ENCODE data around the gene YBEY. TPM values are rescaled to one million over a fixed set of nuclear protein-coding genes. Genes with fewer than 3 reads are reported as not detected.

Gene YBEY
- total and polyA plus RNA-seq, 2 donors (not counting 1 experiment from before 2014, with no cell fraction given) = 15.9 to 18.6 TPM

GRCh38 chr21:46323710-46324389 lies 37.7 kb downstream of the YBEY start, which contains the start of the genes C21orf58 and PCNT:
Gene C21orf58 (minus strand): TSS chr21:46323870. CDS start chr21:46322738, 1,132 bp downstream.
Gene PCNT (plus strand): TSS chr21:46324156. CDS start chr21:46324229, 73 bp downstream.
- Histone ChIP-seq H2AFZ (ENCODE audit: low read length) (peak within 1 kb of the TSS; percentile 81), H3K36me3 (ENCODE audit: control insufficient read depth, insufficient read depth, low read length) (peaks cover 4% of the 10 kb centered on the region), H3K27ac (ENCODE audit: insufficient read depth, low read length) (peak within 1 kb of the TSS; percentile 95), H3K4me1 (ENCODE audit: control insufficient read depth, extremely low read depth, insufficient read depth, low read length) (peaks cover 17% of the 10 kb centered on the region), H3K4me3 (replicated peaks in 1 of 4; ENCODE audit: control extremely low read depth in 1 of 4, insufficient read depth in 1 of 4, low read depth in 3 of 4, low read length in 4 of 4) (peak within 1 kb of the TSS; percentile 86 to 97 (median 94)), H3K4me2 (ENCODE audit: extremely low read depth, insufficient read depth, low read length) (peak within 1 kb of the TSS; percentile 96), H4K20me1 (ENCODE audit: control insufficient read depth, extremely low read depth, insufficient read depth, low read length) (no peaks in the 10 kb centered on the region), H3K79me2 (ENCODE audit: control insufficient read depth, insufficient read depth, low read length) (peaks cover 66% of the 10 kb centered on the region), H3K9me3 (ENCODE audit: control insufficient read depth, insufficient read depth, low read depth, low read length) (no peaks in the 10 kb centered on the region), H3K27me3 (ENCODE audit: control insufficient read depth, insufficient read depth, low read length) (no peaks in the 10 kb centered on the region), H3K9ac (ENCODE audit: insufficient read depth, low read length) (peak within 1 kb of the TSS; percentile 93)
- DNase-seq (ENCODE audit: low read depth in 2 of 2) = peak; percentile 97
- no peak for TF ChIP-seq EZH2 (IDR thresholded peaks at IDR 0.05; ENCODE audit: low read length, missing control alignments)
- TF ChIP-seq, protein P1, sequence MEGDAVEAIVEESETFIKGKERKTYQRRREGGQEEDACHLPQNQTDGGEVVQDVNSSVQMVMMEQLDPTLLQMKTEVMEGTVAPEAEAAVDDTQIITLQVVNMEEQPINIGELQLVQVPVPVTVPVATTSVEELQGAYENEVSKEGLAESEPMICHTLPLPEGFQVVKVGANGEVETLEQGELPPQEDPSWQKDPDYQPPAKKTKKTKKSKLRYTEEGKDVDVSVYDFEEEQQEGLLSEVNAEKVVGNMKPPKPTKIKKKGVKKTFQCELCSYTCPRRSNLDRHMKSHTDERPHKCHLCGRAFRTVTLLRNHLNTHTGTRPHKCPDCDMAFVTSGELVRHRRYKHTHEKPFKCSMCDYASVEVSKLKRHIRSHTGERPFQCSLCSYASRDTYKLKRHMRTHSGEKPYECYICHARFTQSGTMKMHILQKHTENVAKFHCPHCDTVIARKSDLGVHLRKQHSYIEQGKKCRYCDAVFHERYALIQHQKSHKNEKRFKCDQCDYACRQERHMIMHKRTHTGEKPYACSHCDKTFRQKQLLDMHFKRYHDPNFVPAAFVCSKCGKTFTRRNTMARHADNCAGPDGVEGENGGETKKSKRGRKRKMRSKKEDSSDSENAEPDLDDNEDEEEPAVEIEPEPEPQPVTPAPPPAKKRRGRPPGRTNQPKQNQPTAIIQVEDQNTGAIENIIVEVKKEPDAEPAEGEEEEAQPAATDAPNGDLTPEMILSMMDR (conservative IDR thresholded peaks at IDR 0.05 in 1 of 2, IDR thresholded peaks at IDR 0.05 in 1 of 2; ENCODE audit: low read depth in 1 of 2, low read length in 2 of 2) = no peak

- peak overlapping the region; percentile 86 to 97 (median 94) for H3K4me3 ChIP-seq (replicated peaks in 1 of 4; ENCODE audit: control extremely low read depth in 1 of 4, insufficient read depth in 1 of 4, low read depth in 3 of 4, low read length in 4 of 4)
- H3K79me2 ChIP-seq (ENCODE audit: control insufficient read depth, insufficient read depth, low read length) = peaks cover 68% of the 10 kb centered on the region
- H3K4me2 ChIP-seq (ENCODE audit: extremely low read depth, insufficient read depth, low read length) = peak overlapping the region; percentile 79
- H3K4me1 ChIP-seq (ENCODE audit: control insufficient read depth, extremely low read depth, insufficient read depth, low read length) = peaks cover 17% of the 10 kb centered on the region
- peak overlapping the region; percentile 93 for H3K9ac ChIP-seq (ENCODE audit: insufficient read depth, low read length)
- H4K20me1 ChIP-seq (ENCODE audit: control insufficient read depth, extremely low read depth, insufficient read depth, low read length) = no peaks in the 10 kb centered on the region
- H3K27ac ChIP-seq (ENCODE audit: insufficient read depth, low read length) = peak overlapping the region; percentile 95
- no peaks in the 10 kb centered on the region for H3K27me3 ChIP-seq (ENCODE audit: control insufficient read depth, insufficient read depth, low read length)
- peak; percentile 70 to 80 for DNase-seq (ENCODE audit: low read depth in 2 of 2)
- peak overlapping the region; percentile 61 for H2AFZ ChIP-seq (ENCODE audit: low read length)
- no peaks in the 10 kb centered on the region for H3K9me3 ChIP-seq (ENCODE audit: control insufficient read depth, insufficient read depth, low read depth, low read length)
- H3K36me3 ChIP-seq (ENCODE audit: control insufficient read depth, insufficient read depth, low read length) = peaks cover 4% of the 10 kb centered on the region
- TF ChIP-seq EZH2 (IDR thresholded peaks at IDR 0.05; ENCODE audit: low read length, missing control alignments) = no peak
- TF ChIP-seq, protein P1 (conservative IDR thresholded peaks at IDR 0.05 in 1 of 2, IDR thresholded peaks at IDR 0.05 in 1 of 2; ENCODE audit: low read depth in 1 of 2, low read length in 2 of 2) = no peak
Observed at GRCh38 chr21:46324390-46325072, 38.4 kb downstream of the YBEY start.
